GM21381 (cell line): Measurements from ENCODE around the gene COL4A5.

Source experiments
- ATAC-seq: cut with Tn5 transposase; IDR thresholded peaks from one replicate; pipeline ENCODE4 v1.9.1; 2021; ENCODE audit warnings: mild to moderate bottlenecking, moderate library complexity; ENCODE audit not compliant: unreplicated experiment

Gene COL4A5

GRCh38 chrX:108640817-108641216 is 201.2 kb downstream of the COL4A5 start:
- ATAC-seq, result no peak

GRCh38 chrX:108641589-108642272 is 202.1 kb downstream of the COL4A5 start:
- ATAC-seq, result no peak

GRCh38 chrX:108642273-108642628 is 202.6 kb downstream of the COL4A5 start:
- ATAC-seq, result no peak

GRCh38 chrX:108664701-108665100 is 225.1 kb downstream of the COL4A5 start:
- no peak for ATAC-seq

GRCh38 chrX:108666101-108666500 is 226.5 kb downstream of the COL4A5 start:
- ATAC-seq, result no peak

- no peak for ATAC-seq
These were observed 231.9 kb downstream of the COL4A5 start for GRCh38 chrX:108671526-108671925.

- no peak for ATAC-seq
These were observed 257.1 kb downstream of the COL4A5 start for GRCh38 chrX:108696690-108697089.

GRCh38 chrX:108699368-108699767 is 259.7 kb downstream of the COL4A5 start:
- no peak for ATAC-seq

GRCh38 chrX:108701633-108702032 is 262.0 kb downstream of the COL4A5 start:
- no peak for ATAC-seq

- ATAC-seq, result no peak
These were observed 262.9 kb downstream of the COL4A5 start for GRCh38 chrX:108702530-108702929.

- no peak for ATAC-seq
These were observed 265.2 kb downstream of the COL4A5 start for GRCh38 chrX:108704839-108705238.

- no peak for ATAC-seq
These were observed 273.2 kb downstream of the COL4A5 start for GRCh38 chrX:108712886-108713285.

GRCh38 chrX:108722561-108722960 is 282.9 kb downstream of the COL4A5 start:
- ATAC-seq, result no peak

GRCh38 chrX:108726748-108727147 is 287.1 kb downstream of the COL4A5 start:
- ATAC-seq, result no peak

GRCh38 chrX:108731153-108731552 is 291.5 kb downstream of the COL4A5 start:
- ATAC-seq, result no peak

GRCh38 chrX:108732630-108733321 is 293.1 kb downstream of the COL4A5 start:
- no peak for ATAC-seq

- no peak for ATAC-seq
These were observed 294.8 kb downstream of the COL4A5 start for GRCh38 chrX:108734426-108734825.

GRCh38 chrX:108735091-108735678 is 295.5 kb downstream of the COL4A5 start:
- ATAC-seq, result no peak

GRCh38 chrX:108735679-108736508 is 296.3 kb downstream of the COL4A5 start:
- ATAC-seq, result no peak

- ATAC-seq, result no peak
These were observed 297.2 kb downstream of the COL4A5 start, which contains the start of gene IRS4 for GRCh38 chrX:108736509-108737479. Gene IRS4, minus strand, starts transcription at chrX:108736563.
